HepG2 (cell line): ENCODE results near the gene NR5A2. TPM values are rescaled to one million over a fixed set of nuclear protein-coding genes. Genes with fewer than 3 reads are reported as not detected.

ENCODE experiments used
- CCAR2 ChIP-seq: fragments of 200-400 bp; formaldehyde crosslinking; optimal IDR thresholded peaks from 2 replicates; pipeline ENCODE3; 2018; ENCODE audit warnings: low read depth, mild to moderate bottlenecking, low read length, moderate library complexity
- DMAP1 ChIP-seq: IDR thresholded peaks from 2 replicates; pipeline ENCODE4 v1.6.1; 2016
- ETV5 ChIP-seq: IDR thresholded peaks from 2 replicates; pipeline ENCODE4 v1.6.1; 2018; ENCODE audit warnings: missing biosample characterization, missing genetic modification reagents, inconsistent platforms, borderline replicate concordance
- FOXJ3 ChIP-seq: sonication (generic); formaldehyde crosslinking; IDR thresholded peaks from 2 replicates; pipeline ENCODE4 v1.4.0; 2020; ENCODE audit warnings: missing genetic modification reagents, mild to moderate bottlenecking, borderline replicate concordance
- FOXK1 ChIP-seq: sonication (generic); formaldehyde crosslinking; IDR thresholded peaks from 2 replicates; pipeline ENCODE4 v1.4.0; 2020; ENCODE audit warnings: low read depth, missing genetic modification reagents, borderline replicate concordance
- KAT7 ChIP-seq: IDR thresholded peaks from 2 replicates; pipeline ENCODE4 v1.6.1; 2018; ENCODE audit warnings: borderline replicate concordance, missing compliant biosample characterization
- KDM3A ChIP-seq: IDR thresholded peaks from 2 replicates; pipeline ENCODE4 v1.6.1; 2018; ENCODE audit warnings: low read depth, missing compliant biosample characterization
- MEIS1 ChIP-seq: sonication (generic); formaldehyde crosslinking; IDR thresholded peaks from 2 replicates; pipeline ENCODE4 v1.9.0; 2021; ENCODE audit warnings: mild to moderate bottlenecking, missing genetic modification reagents, moderate library complexity, borderline replicate concordance
- PAX8 ChIP-seq: sonication (generic); formaldehyde crosslinking; IDR thresholded peaks from 2 replicates; pipeline ENCODE4 v1.8.0; 2022; ENCODE audit warnings: mild to moderate bottlenecking, missing genetic modification reagents, borderline replicate concordance
- SIX1 ChIP-seq: sonication (generic); formaldehyde crosslinking; IDR thresholded peaks from 2 replicates; pipeline ENCODE4 v1.4.0; 2020; ENCODE audit warnings: missing genetic modification reagents, borderline replicate concordance
- TOE1 ChIP-seq: sonication (generic); formaldehyde crosslinking; IDR thresholded peaks from 2 replicates; pipeline ENCODE4 v1.4.0; 2020; ENCODE audit warnings: mild to moderate bottlenecking, missing genetic modification reagents
- YY1 ChIP-seq: IDR thresholded peaks from 2 replicates; pipeline ENCODE4 v1.6.1; 2011; ENCODE audit warnings: low read length, low read depth, moderate library complexity, mild to moderate bottlenecking; ENCODE audit not compliant: insufficient read depth, insufficient replicate concordance
- ZFP90 ChIP-seq: sonication (generic); formaldehyde crosslinking; IDR thresholded peaks from 2 replicates; pipeline ENCODE4 v1.8.0; 2022; ENCODE audit warnings: missing genetic modification reagents, mild to moderate bottlenecking, inconsistent platforms, borderline replicate concordance
- ZNF205 ChIP-seq: IDR thresholded peaks from 2 replicates; pipeline ENCODE4 v1.6.1; 2018; ENCODE audit warnings: missing biosample characterization, missing genetic modification reagents
- ZNF263 ChIP-seq: sonication (generic); formaldehyde crosslinking; IDR thresholded peaks from 2 replicates; pipeline ENCODE4 v1.4.0; 2020; ENCODE audit warnings: missing genetic modification reagents
- ZNF761 ChIP-seq: sonication (generic); formaldehyde crosslinking; conservative IDR thresholded peaks from 2 replicates; pipeline ENCODE4 v1.4.0; 2020; ENCODE audit warnings: mild to moderate bottlenecking, missing genetic modification reagents
- ZNF816 ChIP-seq: sonication (generic); formaldehyde crosslinking; IDR thresholded peaks from 2 replicates; pipeline ENCODE4 v1.8.0; 2022; ENCODE audit warnings: missing genetic modification reagents, mild to moderate bottlenecking, borderline replicate concordance
- ZSCAN12 ChIP-seq: sonication (generic); formaldehyde crosslinking; IDR thresholded peaks from 2 replicates; pipeline ENCODE4 v1.9.0; 2021; ENCODE audit warnings: mild to moderate bottlenecking, missing genetic modification reagents
- polyA plus RNA-seq, 8 experiments: library from polyadenylated mRNA; depleted of rRNA in 3 of 8; stranded (reverse) in 7 of 8; unstranded in 1 of 8; fragments of >200 nt; fragmentation: Illumina TruSeq in 4 of 8; extraction: Trizol in 4 of 8; gene quantifications; 2 replicates each; pipeline versions ENCODE4 v1.2.1 to v1.2.3, GENCODE V29; 2011 to 2016; ENCODE audit warnings: low read depth in 4 of 8, missing spikeins in 1 of 8, mixed read lengths in 1 of 8; ENCODE audit not compliant: insufficient read depth in 1 of 8
- total RNA-seq, 5 experiments: library from RNA; depleted of rRNA; stranded (reverse); fragments of >200 nt; fragmentation: Illumina TruSeq; extraction: Trizol; gene quantifications; 2 replicates each; pipeline ENCODE4 v1.2.3, GENCODE V29; 2016; ENCODE audit warnings: low read depth in 1 of 5
- TF ChIP-seq, protein P1 (sequence below): sonication (generic); formaldehyde crosslinking; IDR thresholded peaks from 2 replicates; pipeline ENCODE4 v1.4.0; 2020; ENCODE audit warnings: missing genetic modification reagents
- TF ChIP-seq, protein P2 (sequence below): sonication (generic); formaldehyde crosslinking; IDR thresholded peaks from 2 replicates; pipeline ENCODE4 v1.4.0; 2020; ENCODE audit warnings: missing genetic modification reagents, mild to moderate bottlenecking, borderline replicate concordance
- TF ChIP-seq, protein P3 (sequence below): sonication (generic); formaldehyde crosslinking; IDR thresholded peaks from 2 replicates; pipeline ENCODE4 v1.8.0; 2022; ENCODE audit warnings: missing genetic modification reagents, mild to moderate bottlenecking, inconsistent platforms, borderline replicate concordance
- TF ChIP-seq, protein P4 (sequence below): sonication (generic); formaldehyde crosslinking; conservative IDR thresholded peaks from 2 replicates; pipeline ENCODE4 v1.8.0; 2022; ENCODE audit warnings: missing genetic modification reagents

The NR5A2 gene
- total and polyA plus RNA-seq, 2 of the 13 experiments (the other 11 are each of a cell fraction or from before 2014, with no cell fraction given): 0.24 to 2.8 TPM

DNA sequence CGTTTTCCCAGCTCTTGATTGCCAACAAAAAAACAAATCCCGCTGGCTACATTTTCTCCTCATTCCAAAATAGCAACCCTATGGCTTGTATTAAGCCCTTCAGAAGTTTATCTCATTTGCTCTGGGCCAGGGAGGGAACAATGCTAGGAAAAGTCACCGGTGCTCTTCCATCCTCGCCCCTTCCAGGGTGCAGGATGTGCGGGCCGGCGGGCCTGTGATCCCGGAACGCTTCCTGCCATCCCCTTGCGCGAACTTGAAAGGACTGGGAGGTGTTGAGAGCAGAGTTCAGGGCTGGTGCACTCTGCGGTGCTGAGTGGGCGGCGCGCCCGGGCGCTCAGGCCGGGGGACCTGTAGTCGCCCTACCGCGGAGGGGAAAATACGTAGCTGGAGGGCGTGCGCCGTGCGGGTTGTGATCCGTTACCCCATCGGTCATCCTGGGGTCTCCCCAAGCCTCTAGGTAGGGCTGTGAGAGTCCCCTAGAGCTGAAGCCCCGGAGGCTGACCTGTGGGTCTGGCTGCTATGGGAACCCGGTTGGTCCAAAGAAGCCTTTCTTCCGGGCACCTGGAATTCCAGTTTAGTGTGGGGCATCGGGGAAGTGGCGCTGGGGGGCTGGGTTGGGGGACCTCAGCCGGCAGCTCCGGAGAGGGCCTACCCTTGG, 13.1 kb downstream of the NR5A2 start (continued):
- TF ChIP-seq, protein P1, sequence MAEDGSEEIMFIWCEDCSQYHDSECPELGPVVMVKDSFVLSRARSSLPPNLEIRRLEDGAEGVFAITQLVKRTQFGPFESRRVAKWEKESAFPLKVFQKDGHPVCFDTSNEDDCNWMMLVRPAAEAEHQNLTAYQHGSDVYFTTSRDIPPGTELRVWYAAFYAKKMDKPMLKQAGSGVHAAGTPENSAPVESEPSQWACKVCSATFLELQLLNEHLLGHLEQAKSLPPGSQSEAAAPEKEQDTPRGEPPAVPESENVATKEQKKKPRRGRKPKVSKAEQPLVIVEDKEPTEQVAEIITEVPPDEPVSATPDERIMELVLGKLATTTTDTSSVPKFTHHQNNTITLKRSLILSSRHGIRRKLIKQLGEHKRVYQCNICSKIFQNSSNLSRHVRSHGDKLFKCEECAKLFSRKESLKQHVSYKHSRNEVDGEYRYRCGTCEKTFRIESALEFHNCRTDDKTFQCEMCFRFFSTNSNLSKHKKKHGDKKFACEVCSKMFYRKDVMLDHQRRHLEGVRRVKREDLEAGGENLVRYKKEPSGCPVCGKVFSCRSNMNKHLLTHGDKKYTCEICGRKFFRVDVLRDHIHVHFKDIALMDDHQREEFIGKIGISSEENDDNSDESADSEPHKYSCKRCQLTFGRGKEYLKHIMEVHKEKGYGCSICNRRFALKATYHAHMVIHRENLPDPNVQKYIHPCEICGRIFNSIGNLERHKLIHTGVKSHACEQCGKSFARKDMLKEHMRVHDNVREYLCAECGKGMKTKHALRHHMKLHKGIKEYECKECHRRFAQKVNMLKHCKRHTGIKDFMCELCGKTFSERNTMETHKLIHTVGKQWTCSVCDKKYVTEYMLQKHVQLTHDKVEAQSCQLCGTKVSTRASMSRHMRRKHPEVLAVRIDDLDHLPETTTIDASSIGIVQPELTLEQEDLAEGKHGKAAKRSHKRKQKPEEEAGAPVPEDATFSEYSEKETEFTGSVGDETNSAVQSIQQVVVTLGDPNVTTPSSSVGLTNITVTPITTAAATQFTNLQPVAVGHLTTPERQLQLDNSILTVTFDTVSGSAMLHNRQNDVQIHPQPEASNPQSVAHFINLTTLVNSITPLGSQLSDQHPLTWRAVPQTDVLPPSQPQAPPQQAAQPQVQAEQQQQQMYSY (CRISPR knock-in tag): no peak
- TF ChIP-seq MEIS1: no peak
- TF ChIP-seq ETV5 (CRISPR knock-in tag): peak; percentile 92
- TF ChIP-seq PAX8 (CRISPR knock-in tag): no peak
- TF ChIP-seq ZFP90 (CRISPR knock-in tag): no peak; the same call in 1 of the 2 replicates
- peak; percentile 70 for TF ChIP-seq ZNF263
- peak; percentile 79; the same call in 1 of the 2 replicates for TF ChIP-seq ZNF205 (CRISPR knock-in tag)
- peak; percentile 41; the same call in 1 of the 2 replicates for TF ChIP-seq KDM3A (CRISPR knock-in tag)
- peak; percentile 13 for TF ChIP-seq YY1
- TF ChIP-seq ZNF761 (CRISPR knock-in tag): 0 out of 2 replicates have a peak, but pooled peaks have one; percentile 47
- no peak for TF ChIP-seq ZSCAN12 (CRISPR knock-in tag)
- TF ChIP-seq FOXK1: no peak
- TF ChIP-seq KAT7: no peak
- TF ChIP-seq, protein P2, sequence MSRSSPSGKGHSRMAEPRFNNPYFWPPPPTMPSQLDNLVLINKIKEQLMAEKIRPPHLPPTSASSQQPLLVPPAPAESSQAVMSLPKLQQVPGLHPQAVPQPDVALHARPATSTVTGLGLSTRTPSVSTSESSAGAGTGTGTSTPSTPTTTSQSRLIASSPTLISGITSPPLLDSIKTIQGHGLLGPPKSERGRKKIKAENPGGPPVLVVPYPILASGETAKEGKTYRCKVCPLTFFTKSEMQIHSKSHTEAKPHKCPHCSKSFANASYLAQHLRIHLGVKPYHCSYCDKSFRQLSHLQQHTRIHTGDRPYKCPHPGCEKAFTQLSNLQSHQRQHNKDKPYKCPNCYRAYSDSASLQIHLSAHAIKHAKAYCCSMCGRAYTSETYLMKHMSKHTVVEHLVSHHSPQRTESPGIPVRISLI: no peak
- TF ChIP-seq SIX1 (CRISPR knock-in tag): no peak; the same call in 1 of the 2 replicates
- TF ChIP-seq, protein P3, sequence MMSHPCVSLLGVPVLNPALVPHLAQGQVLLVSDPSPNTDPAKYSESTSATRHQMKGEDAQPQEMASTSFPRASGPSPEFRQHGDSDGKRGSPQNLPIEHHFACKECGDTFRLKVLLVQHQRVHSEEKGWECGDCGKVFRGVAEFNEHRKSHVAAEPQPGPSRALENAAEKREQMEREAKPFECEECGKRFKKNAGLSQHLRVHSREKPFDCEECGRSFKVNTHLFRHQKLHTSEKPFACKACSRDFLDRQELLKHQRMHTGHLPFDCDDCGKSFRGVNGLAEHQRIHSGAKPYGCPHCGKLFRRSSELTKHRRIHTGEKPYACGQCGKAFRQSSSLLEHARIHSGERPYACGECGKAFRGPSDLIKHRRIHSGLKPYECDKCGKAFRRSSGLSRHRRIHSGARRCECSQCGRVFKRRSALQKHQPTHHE (CRISPR knock-in tag): no peak
- TF ChIP-seq, protein P4, sequence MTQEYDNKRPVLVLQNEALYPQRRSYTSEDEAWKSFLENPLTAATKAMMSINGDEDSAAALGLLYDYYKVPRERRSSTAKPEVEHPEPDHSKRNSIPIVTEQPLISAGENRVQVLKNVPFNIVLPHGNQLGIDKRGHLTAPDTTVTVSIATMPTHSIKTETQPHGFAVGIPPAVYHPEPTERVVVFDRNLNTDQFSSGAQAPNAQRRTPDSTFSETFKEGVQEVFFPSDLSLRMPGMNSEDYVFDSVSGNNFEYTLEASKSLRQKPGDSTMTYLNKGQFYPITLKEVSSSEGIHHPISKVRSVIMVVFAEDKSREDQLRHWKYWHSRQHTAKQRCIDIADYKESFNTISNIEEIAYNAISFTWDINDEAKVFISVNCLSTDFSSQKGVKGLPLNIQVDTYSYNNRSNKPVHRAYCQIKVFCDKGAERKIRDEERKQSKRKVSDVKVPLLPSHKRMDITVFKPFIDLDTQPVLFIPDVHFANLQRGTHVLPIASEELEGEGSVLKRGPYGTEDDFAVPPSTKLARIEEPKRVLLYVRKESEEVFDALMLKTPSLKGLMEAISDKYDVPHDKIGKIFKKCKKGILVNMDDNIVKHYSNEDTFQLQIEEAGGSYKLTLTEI (CRISPR knock-in tag): no peak
- TF ChIP-seq FOXJ3 (CRISPR knock-in tag): peak; percentile 24; the same call in 1 of the 2 replicates
- TF ChIP-seq ZNF816 (CRISPR knock-in tag): no peak
- TF ChIP-seq DMAP1: no peak
- 0 out of 2 replicates have a peak, but pooled peaks have one; percentile 53 for TF ChIP-seq TOE1
- TF ChIP-seq CCAR2: no peak
